Astrocyte of the cerebellum (primary cell): ENCODE results near the gene FGD5.

ENCODE experiments used
- DNase-seq: peaks from one replicate; pipeline ENCODE4 v3.0.0-alpha.2; 2011; ENCODE audit warnings: low read depth
- H3K4me3 ChIP-seq: 2 replicates; pipeline ENCODE4 v1.5.1; 2011; ENCODE audit warnings: mild to moderate bottlenecking, low read depth, low read length, moderate library complexity
- in situ Hi-C: cut with HindIII; loops from 2 replicates; pipeline ENCODE4 v1.10.0; 2017; ENCODE audit warnings: low sequenced_read_pairs
- TF ChIP-seq, protein P1 (sequence below): IDR thresholded peaks from 2 replicates; pipeline ENCODE4 v1.5.1; 2012; ENCODE audit warnings: low read length, low read depth, moderate library complexity, mild to moderate bottlenecking; ENCODE audit errors: missing control alignments

The FGD5 gene

DNA sequence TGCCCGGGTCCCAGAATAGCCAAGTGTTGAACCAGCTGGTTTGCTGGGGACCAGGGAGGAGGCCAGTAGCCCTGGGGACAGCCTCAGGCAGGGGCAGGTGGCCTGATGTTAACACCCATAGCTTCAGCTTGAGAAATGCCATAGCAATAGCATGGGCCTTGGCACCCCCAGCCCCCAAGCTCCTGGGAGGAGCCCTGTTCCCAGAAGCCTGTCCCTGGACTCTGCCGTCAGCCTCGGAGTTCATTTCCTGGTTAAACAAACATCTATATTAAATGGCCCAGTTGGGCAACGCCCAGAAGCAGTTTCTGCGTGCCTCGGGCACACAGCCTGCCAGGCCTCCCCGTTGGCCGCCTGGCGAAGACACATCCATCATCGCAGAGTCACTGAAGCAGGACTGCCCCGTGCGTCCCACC, 58.2 kb downstream of the FGD5 start:
- no peak overlapping the region for H3K4me3 ChIP-seq
- TF ChIP-seq, protein P1, sequence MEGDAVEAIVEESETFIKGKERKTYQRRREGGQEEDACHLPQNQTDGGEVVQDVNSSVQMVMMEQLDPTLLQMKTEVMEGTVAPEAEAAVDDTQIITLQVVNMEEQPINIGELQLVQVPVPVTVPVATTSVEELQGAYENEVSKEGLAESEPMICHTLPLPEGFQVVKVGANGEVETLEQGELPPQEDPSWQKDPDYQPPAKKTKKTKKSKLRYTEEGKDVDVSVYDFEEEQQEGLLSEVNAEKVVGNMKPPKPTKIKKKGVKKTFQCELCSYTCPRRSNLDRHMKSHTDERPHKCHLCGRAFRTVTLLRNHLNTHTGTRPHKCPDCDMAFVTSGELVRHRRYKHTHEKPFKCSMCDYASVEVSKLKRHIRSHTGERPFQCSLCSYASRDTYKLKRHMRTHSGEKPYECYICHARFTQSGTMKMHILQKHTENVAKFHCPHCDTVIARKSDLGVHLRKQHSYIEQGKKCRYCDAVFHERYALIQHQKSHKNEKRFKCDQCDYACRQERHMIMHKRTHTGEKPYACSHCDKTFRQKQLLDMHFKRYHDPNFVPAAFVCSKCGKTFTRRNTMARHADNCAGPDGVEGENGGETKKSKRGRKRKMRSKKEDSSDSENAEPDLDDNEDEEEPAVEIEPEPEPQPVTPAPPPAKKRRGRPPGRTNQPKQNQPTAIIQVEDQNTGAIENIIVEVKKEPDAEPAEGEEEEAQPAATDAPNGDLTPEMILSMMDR: no peak
- no peak for DNase-seq
- in situ Hi-C loops: no loop called here

DNA sequence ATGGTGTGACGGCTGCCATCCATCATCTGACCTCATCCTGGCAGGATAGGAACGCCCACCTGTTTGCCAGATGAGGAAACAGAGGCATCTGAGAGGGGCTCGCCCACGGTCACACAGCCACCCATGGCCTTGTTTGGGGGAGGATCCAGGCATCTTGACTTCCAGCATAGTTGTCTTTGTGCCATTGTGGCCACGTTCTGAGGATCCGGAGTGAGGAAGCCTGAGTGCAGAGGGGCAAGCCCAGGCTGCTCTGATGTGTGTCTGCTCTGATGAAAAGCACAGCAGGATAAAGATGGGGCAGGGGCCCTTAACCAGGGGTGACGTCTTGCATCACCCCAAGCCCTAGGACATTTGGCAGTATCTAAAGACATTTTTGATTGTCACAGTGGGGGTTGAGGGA, 58.7 kb downstream of the FGD5 start:
- in situ Hi-C loops: no loop called here
- DNase-seq: no peak
- TF ChIP-seq, protein P1: no peak
- no peak overlapping the region for H3K4me3 ChIP-seq

DNA sequence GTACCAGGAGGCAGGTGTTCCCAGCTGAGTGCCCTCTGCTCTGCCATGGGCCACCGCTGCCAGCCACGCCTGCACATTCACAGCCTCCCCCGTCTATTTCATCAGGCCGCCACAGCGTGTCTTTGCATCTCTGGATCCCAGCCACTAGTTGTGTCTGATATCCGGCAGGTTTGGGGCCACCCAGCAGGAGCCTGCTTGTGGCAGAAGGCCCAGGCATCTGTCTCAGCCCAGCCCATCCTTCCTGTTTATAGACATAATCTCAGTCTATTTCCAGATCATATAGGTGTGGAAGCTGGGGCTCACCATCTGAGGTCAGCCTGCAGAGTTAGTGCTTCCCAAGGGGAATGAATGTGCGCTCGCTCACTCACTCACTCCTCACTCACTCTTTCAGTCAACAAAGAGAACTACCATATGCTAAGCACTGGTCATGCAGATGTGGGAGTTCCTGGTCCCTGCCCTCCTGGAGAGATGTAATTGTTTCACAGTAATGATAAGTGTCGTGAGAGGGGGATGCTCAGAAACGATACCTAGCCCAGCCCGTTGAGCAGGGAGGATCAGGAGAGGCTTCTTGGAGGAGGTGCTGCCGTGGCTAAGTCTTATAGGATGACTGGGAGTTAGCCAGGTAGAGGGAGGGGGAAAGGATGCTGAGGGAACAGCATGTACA, 60.6 kb downstream of the FGD5 start:
- H3K4me3 ChIP-seq: no peak overlapping the region
- in situ Hi-C loops: no loop called here
- no peak for DNase-seq
- TF ChIP-seq, protein P1: no peak

DNA sequence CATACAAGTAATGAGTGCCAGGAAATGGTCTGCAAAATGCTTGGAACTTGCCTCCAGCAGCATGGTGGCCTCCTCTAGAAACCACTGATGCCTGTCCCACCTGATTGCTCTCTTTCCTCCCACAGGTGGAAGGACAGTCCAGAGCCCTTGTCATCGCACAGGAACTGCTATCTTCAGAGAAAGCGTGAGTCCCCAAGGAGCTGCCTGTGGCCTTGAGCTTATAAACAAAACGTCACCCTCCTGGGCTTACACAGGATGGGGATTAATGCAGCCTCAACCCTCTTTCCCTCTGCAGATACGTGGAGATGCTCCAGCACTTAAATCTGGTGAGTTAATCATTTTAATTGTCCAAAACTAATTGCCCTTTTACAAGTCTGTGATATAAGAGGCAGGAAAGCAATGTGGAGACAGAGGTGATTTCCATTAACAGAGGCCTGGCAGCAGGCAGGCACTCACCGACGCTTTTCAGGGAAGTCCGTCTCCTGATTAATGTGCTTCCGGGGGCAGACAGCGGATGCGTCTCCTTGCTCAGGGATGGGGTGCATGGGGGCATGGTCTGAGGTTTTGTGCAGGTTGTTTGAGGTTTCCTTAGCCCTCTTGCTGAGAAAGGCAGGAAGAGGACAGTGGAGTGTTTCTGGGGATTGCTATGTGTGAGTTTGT, 61.8 kb downstream of the FGD5 start:
- in situ Hi-C loops: loop anchor here (10.0 kb wide), 1 partner anchor 56 kb away; no protein-coding TSS in a partner anchor
- no peak for DNase-seq
- no peak overlapping the region for H3K4me3 ChIP-seq
- TF ChIP-seq, protein P1: no peak

DNA sequence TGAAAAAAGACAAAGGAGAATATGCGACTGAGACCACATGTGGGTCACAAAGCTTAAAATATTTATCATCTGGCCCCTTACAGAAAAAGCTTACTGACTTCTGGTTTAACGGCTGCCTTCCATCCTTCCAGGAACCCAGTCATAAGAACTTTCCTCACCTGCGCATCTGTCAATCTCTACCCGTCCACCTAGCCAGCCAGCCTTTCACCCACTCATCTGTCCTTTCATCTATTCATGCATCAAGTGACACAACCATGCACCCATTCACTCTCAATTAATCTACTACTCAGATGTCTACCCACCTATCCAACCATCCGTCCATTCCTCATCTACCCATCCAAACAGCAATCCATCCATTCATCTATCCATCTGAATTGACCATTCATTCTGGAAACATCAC, 64.5 kb downstream of the FGD5 start:
- no peak for DNase-seq
- no peak overlapping the region for H3K4me3 ChIP-seq
- TF ChIP-seq, protein P1: no peak
- in situ Hi-C loops: loop anchor here (10.0 kb wide), 1 partner anchor 58 kb away; no protein-coding TSS in a partner anchor

DNA sequence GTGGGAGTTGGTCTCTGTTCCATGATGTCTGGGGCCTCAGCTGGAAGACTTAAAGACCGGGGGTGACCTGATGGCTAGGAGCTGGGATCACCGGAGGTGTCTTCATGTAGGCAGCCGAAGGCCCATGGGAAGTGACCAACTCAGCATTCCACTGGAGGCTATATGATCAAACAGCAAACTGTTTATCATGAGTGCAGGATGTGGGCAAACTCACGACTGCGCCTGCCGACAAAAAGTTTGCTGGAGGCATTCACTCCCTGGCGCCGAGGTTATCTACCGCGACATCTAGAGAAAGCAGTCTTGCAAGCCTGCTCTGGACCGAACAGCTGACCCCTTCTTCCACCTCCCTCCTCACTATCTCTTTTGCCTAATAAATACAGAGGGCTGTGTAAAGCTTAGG, 65.9 kb downstream of the FGD5 start:
- H3K4me3 ChIP-seq: no peak overlapping the region
- DNase-seq: no peak
- in situ Hi-C loops: loop anchor here (10.0 kb wide), 1 partner anchor 60 kb away; no protein-coding TSS in a partner anchor
- TF ChIP-seq, protein P1: no peak
